ENCODE results near the gene GABRG3. TPM values are rescaled to one million over a fixed set of nuclear protein-coding genes. Genes with fewer than 3 reads are reported as not detected.
"Not testable (repeated sequence)": the region's sequence is repeated elsewhere in the genome, so short reads cannot be mapped to it uniquely, and the experiment has no call there.

Gene GABRG3
- total RNA-seq, 1 donor from 2014 or later, result not detected

GRCh38 chr15:27133249-27133648 lies 162.3 kb downstream of the GABRG3 start:
- DNase-seq (ENCODE audit: missing footprints), result no peak
- intact Hi-C loops (cut with DNase I), result no loop called here
- ATAC-seq, result no peak

DNA sequence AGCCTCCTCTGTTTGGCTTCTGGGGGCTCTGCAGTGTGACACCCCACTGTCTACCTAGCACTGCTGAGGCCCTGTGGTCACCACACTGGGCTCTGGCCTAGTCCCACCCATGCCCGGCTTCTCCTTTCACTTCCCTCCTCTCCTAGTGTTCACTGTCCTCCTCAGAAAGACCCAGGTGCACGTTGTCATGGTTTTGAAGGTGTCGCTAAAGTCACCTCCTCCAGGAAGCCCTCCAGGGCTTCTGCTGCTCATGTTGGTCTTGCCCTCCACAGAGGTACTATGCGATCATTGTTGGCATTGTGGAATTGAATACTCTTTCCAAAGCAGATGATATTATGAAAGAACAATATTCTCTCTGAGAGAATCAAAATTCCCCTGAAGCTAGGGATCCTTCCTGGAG lies 163.5 kb downstream of the GABRG3 start:
- intact Hi-C loops (cut with DNase I), result no loop called here
- ATAC-seq (no peak), DNase-seq (ENCODE audit: missing footprints) (no peak)

DNA sequence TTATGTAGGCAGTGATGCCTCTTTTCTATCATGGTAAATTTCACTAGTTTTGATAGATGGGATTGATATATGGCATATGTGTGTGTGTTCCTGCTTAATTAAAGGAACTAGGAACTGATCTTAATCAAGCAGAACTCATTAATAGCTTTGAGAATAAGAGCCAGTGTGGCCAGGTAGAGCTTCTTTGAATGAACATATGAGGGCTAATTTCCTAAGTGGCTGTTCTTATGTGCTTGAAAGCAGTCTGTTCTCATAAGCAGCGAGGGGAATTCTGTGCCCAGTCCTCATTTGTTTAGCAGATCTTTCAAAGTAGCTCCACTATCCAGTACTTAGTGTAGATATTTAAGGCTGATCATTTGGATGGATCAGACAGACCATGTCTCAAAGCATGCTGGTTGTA lies 164.2 kb downstream of the GABRG3 start:
- intact Hi-C loops (cut with DNase I), result no loop called here
- ATAC-seq (no peak), DNase-seq (ENCODE audit: missing footprints) (no peak)

DNA sequence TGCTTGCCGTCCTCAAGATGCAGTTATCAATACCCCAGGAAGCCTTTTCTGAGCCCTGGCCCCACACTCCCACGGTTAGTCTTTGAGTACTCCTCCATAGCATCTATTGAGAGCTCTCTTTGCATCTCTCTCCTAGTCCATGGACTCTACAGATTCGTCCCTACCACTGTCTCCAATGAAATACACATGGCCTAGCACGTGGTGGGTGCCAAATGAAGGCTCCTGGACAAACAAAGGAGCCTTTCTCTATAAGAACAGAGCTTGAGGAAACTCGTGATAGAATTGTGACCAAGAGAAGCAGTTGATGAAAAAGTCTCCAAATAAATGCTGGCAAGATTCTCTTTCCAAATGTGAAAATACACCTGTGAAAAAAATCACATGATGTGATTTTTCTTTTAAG lies 166.1 kb downstream of the GABRG3 start:
- intact Hi-C loops (cut with DNase I), result no loop called here
- no peak for DNase-seq (ENCODE audit: missing footprints)
- no peak for ATAC-seq

GRCh38 chr15:27165590-27165989 lies 194.6 kb downstream of the GABRG3 start:
- DNase-seq (ENCODE audit: missing footprints) (no peak), ATAC-seq (no peak)
- intact Hi-C loops (cut with DNase I), result no loop called here

- intact Hi-C loops (cut with DNase I), result no loop called here
Measured at GRCh38 chr15:27166917-27167316, 195.9 kb downstream of the GABRG3 start.

DNA sequence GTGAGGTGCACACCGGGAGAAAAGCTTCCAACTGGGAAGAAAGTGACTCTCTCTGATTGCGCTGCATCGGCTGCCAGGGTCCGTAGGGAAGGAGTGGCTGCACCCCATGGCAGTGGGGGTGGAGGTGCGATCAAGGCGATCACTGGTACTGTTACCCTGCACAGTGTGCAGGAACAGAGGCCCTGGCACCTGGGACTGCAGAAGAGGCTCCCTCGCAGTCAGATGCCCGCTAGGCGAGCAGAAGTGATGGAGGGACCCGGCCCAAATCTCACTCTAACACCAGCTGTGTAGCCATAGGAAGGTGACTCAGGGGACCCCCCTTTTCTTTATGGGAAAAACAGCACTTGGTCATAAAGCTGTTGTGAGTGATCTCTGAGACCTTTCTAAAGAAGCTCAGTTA lies 196.8 kb downstream of the GABRG3 start:
- intact Hi-C loops (cut with DNase I), result no loop called here
- peak; percentile 54 for DNase-seq (ENCODE audit: missing footprints)
- ATAC-seq, result no peak

More at GRCh38 chr15:27166917-27167316, 195.9 kb downstream of the GABRG3 start:
- no peak for DNase-seq (ENCODE audit: missing footprints)
- no peak for ATAC-seq

GRCh38 chr15:27170851-27171250 lies 199.9 kb downstream of the GABRG3 start:
- intact Hi-C loops (cut with DNase I), result no loop called here
- no peak for ATAC-seq
- no peak for DNase-seq (ENCODE audit: missing footprints)

DNA sequence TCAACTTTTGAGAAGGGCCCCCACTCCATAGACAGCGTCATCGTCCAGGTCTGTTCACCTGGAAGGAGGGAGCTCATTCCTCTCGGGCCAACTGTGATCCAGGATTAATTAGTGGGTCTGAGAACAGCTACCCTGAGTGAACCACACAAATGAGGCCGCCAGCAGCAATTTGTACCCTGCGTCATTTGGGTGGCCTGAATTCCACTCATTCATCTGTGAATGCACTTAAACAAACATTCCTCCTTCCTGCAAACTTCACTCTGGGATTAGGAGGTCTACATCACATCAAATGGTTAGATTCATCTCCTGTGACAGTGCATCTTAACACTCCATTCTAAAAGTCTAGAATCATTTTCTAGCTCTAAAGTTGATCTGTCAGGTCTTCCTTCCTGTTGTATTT lies 201.8 kb downstream of the GABRG3 start:
- DNase-seq (ENCODE audit: missing footprints), result peak; percentile 32
- no peak for ATAC-seq
- intact Hi-C loops (cut with DNase I), result no loop called here

GRCh38 chr15:27175472-27176153 lies 204.6 kb downstream of the GABRG3 start:
- DNase-seq (ENCODE audit: missing footprints), result no peak
- no peak for ATAC-seq
- intact Hi-C loops (cut with DNase I), result no loop called here

DNA sequence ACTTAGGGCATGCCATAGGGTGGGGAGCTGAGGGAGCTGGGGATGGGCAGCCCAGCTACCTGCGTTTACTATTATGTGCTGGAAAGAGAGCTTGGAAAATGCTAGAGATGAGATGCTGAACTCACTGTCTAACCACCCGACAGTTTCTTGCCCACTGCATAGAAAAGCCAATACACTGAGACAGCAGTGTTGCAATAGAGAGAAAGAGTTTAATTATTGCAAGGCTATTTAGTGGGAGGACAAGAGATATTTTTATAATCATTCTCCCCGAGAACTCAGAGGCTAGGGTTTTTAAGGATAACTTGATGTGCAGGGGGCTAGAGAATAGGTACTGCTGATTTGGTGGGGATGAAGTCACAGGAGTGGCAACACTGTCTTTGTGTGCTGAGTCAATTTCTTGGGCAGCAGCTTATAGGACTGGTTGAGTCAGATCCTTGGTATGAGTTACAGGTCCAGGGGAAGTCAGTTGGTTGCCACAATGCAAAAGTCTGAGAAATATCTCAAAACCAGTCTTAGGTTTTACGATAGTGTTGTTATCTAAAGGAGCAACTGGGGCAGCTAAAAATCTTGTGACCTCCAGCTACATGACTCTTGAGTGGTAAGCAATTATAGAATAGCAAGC lies 205.9 kb downstream of the GABRG3 start:
- intact Hi-C loops (cut with DNase I), result no loop called here
- ATAC-seq, result no peak
- DNase-seq (ENCODE audit: missing footprints), result no peak

GRCh38 chr15:27179789-27180188 lies 208.8 kb downstream of the GABRG3 start:
- intact Hi-C loops (cut with DNase I), result no loop called here
- DNase-seq (ENCODE audit: missing footprints), result peak; percentile 58
- no peak for ATAC-seq

DNA sequence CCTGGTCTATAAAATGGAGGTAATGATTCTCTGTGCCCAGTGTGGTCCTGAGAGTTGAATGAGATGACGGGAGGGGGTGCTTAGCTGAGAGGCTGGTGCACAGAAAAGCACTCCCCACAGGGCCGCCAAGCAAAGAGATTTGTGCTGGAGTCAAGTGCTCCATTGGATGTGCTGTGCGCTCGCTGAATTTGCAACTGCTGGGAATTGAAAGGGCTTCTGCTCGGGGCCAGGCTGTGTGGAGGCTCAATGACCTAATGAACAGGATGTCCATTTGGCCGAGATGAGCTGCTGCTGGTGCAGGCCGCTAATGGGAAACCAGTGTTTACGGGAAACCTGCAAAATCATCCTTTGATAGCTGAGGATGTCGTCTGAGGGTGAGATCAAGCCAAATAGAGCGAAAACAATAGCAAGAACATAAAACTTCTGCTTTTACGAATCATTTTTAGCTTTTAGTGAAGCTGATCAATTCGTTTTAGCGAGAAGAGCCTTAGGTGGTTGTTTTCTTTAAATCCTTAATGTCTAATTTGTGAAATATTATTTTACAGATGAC lies 211.7 kb downstream of the GABRG3 start:
- DNase-seq (ENCODE audit: missing footprints), result no peak
- ATAC-seq, result no peak
- intact Hi-C loops (cut with DNase I), result no loop called here

- ATAC-seq, result no peak
- intact Hi-C loops (cut with DNase I), result no loop called here
- no peak for DNase-seq (ENCODE audit: missing footprints)
Measured at GRCh38 chr15:27183201-27183600, 212.2 kb downstream of the GABRG3 start.

DNA sequence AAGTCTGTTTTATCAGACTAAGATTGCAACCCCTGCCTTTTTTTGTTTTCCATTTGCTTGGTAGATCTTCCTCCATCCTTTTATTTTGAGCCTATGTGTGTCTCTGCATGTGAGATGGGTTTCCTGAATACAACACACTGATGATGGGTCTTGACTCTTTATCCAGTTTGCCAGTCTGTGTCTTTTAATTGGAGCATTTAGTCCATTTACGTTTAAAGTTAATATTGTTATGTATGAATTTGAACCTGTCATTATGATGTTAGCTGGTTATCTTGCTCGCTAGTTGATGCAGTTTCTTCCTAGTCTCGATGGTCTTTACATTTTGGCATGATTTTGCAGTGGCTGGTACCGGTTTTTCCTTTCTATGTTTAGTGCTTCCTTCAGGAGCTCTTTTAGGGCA lies 220.5 kb downstream of the GABRG3 start:
- intact Hi-C loops (cut with DNase I); ATAC-seq; DNase-seq (ENCODE audit: missing footprints): not testable (repeated sequence)

GRCh38 chr15:27196691-27197090 lies 225.7 kb downstream of the GABRG3 start:
- ATAC-seq (no peak), DNase-seq (ENCODE audit: missing footprints) (no peak)
- intact Hi-C loops (cut with DNase I), result no loop called here

- intact Hi-C loops (cut with DNase I), result no loop called here
- no peak for ATAC-seq
- DNase-seq (ENCODE audit: missing footprints), result no peak
Measured at GRCh38 chr15:27201425-27201824, 230.4 kb downstream of the GABRG3 start.

DNA sequence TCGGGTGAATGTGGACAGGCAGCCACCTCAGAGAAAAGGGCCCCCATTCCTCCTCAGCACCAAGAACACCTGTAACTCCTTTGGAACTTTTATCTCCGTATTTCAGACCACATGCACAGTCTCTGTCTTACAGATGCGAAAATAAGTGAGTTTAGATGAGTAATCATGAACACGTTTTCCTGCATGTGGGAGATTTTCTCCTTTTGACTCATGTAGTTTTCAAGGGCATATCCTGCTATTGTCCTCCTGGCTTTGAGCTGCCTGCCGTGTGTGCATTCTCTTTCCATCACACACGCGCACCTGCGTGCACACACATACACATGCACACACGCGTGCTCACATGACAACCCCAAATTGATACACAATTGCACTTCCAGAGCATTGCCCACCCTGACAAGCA lies 239.2 kb downstream of the GABRG3 start:
- intact Hi-C loops (cut with DNase I), result no loop called here
- no peak for ATAC-seq
- DNase-seq (ENCODE audit: missing footprints), result no peak

- no peak for ATAC-seq
- intact Hi-C loops (cut with DNase I), result no loop called here
- DNase-seq (ENCODE audit: missing footprints), result no peak
Measured at GRCh38 chr15:27214032-27214431, 243.1 kb downstream of the GABRG3 start.

- DNase-seq (ENCODE audit: missing footprints) (no peak), ATAC-seq (no peak)
- intact Hi-C loops (cut with DNase I), result no loop called here
Measured at GRCh38 chr15:27214961-27215360, 244.0 kb downstream of the GABRG3 start.

All from Right ventricle myocardium inferior (tissue), 1 donor.